OCI-LY7 (cell line): ENCODE data around the gene WASF1.

Source experiments
- EZH2phosphoT487 ChIP-seq: fragments of 200-600 bp; sonication (generic); IDR thresholded peaks from 2 replicates; pipeline ENCODE4 v1.6.1; 2018; ENCODE audit warnings: low read depth, borderline replicate concordance, mild to moderate bottlenecking, mixed run types, antibody characterized with exemption, low read length, moderate library complexity, mixed read lengths
- TF ChIP-seq, protein P1 (sequence below): fragments of 200-600 bp; sonication (generic); conservative IDR thresholded peaks from 2 replicates; pipeline ENCODE4 v1.5.1; 2014; ENCODE audit warnings: mild to moderate bottlenecking, antibody characterized with exemption, low read length, moderate library complexity, mixed read lengths

DNA sequence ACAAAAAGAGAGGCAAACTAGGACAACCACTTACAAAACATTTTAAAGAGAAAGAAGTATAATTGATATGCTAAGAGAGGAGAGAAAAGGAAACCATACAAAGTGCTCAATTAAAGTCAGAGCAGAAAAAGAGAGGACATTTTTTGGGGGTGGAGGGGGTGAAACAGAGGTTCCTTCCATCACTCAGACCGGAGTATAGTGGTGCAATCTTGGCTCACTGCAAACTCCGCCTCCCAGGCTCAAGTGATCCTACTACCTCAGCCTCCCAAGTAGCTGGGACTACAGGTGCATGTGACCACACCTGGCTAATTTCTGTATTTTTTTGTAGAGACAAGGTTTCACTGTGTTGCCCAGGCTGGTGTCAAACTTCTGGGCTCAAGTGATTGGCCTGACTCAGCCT is 9.4 kb downstream of the WASF1 start:
- TF ChIP-seq, protein P1, sequence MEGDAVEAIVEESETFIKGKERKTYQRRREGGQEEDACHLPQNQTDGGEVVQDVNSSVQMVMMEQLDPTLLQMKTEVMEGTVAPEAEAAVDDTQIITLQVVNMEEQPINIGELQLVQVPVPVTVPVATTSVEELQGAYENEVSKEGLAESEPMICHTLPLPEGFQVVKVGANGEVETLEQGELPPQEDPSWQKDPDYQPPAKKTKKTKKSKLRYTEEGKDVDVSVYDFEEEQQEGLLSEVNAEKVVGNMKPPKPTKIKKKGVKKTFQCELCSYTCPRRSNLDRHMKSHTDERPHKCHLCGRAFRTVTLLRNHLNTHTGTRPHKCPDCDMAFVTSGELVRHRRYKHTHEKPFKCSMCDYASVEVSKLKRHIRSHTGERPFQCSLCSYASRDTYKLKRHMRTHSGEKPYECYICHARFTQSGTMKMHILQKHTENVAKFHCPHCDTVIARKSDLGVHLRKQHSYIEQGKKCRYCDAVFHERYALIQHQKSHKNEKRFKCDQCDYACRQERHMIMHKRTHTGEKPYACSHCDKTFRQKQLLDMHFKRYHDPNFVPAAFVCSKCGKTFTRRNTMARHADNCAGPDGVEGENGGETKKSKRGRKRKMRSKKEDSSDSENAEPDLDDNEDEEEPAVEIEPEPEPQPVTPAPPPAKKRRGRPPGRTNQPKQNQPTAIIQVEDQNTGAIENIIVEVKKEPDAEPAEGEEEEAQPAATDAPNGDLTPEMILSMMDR: no peak
- no peak for TF ChIP-seq EZH2phosphoT487
